Mucosa of rectum (tissue), 2 donors: ENCODE measurements around the gene HINT3.
A peak's percentile ranks its signal among the peaks of the same experiment; 100 is the strongest.
"Not testable (repeated sequence)": the region's sequence is repeated elsewhere in the genome, so short reads cannot be mapped to it uniquely, and the experiment has no call there.

ENCODE experiments used
- H3K27ac ChIP-seq, 2 donors: one replicate each; pipeline ENCODE4 v1.7.0; 2013; ENCODE audit warnings: inconsistent platforms in 2 of 2, low read depth in 2 of 2, low read length in 2 of 2
- H3K27me3 ChIP-seq, 2 donors: one replicate each; pipeline ENCODE4 v1.7.0; 2013; ENCODE audit warnings: low read length in 2 of 2; ENCODE audit not compliant: control insufficient read depth in 2 of 2, insufficient read depth in 2 of 2
- H3K36me3 ChIP-seq, 2 donors: one replicate each; pipeline ENCODE4 v1.7.0; 2013; ENCODE audit warnings: low read length in 2 of 2; ENCODE audit not compliant: control insufficient read depth in 2 of 2, insufficient read depth in 2 of 2
- H3K4me1 ChIP-seq, 2 donors: one replicate each; pipeline ENCODE4 v1.7.0; 2013; ENCODE audit warnings: low read length in 2 of 2, mild to moderate bottlenecking in 1 of 2; ENCODE audit not compliant: control insufficient read depth in 2 of 2, insufficient read depth in 2 of 2
- H3K4me3 ChIP-seq, 2 donors: one replicate each; pipeline ENCODE4 v1.7.0; 2013; ENCODE audit warnings: low read length in 2 of 2
- H3K9ac ChIP-seq, 2 donors: one replicate each; pipeline ENCODE4 v1.7.0; 2013; ENCODE audit warnings: low read length in 2 of 2, low read depth in 1 of 2, mild to moderate bottlenecking in 1 of 2
- H3K9me3 ChIP-seq, 2 donors: one replicate each; pipeline ENCODE4 v1.7.0; 2013; ENCODE audit warnings: low read length in 2 of 2; ENCODE audit not compliant: control insufficient read depth in 2 of 2
- donor health status: healthy.
- donor health status: Normal muscosa, but diverticular disease.

HINT3 gene

GRCh38 chr6:125957845-125958244, 1.3 kb downstream of the HINT3 start:
- Histone ChIP-seq H3K36me3 (peaks cover 0 to 3% of the 10 kb centered on the region in 2 donors), H3K27ac (peak overlapping the region; percentile 92 to 95)

GRCh38 chr6:125959041-125959440, 2.5 kb downstream of the HINT3 start:
- no peaks in the 10 kb centered on the region for H3K9me3 ChIP-seq
- H3K27ac ChIP-seq = no peak overlapping the region
- H3K27me3 ChIP-seq = no peaks in the 10 kb centered on the region
- peaks cover 0 to 3% of the 10 kb centered on the region in 2 donors for H3K36me3 ChIP-seq
- peaks cover 10 to 12% of the 10 kb centered on the region in 2 donors for H3K4me1 ChIP-seq
- H3K9ac ChIP-seq = no peak overlapping the region
- no peak overlapping the region for H3K4me3 ChIP-seq

More at GRCh38 chr6:125957845-125958244, 1.3 kb downstream of the HINT3 start:
- H3K4me3 ChIP-seq = peak overlapping the region; percentile 91 to 95
- H3K9me3 ChIP-seq = no peaks in the 10 kb centered on the region
- H3K4me1 ChIP-seq = peaks cover 10 to 12% of the 10 kb centered on the region in 2 donors
- peak overlapping the region in 1 of 2 donors; percentile 99 for H3K9ac ChIP-seq
- no peaks in the 10 kb centered on the region for H3K27me3 ChIP-seq

- no peaks in the 10 kb centered on the region for H3K27me3 ChIP-seq
- H3K9ac ChIP-seq = no peak overlapping the region
- H3K4me3 ChIP-seq = no peak overlapping the region
- H3K27ac ChIP-seq = no peak overlapping the region
- no peaks in the 10 kb centered on the region for H3K9me3 ChIP-seq
- peaks cover 0 to 3% of the 10 kb centered on the region in 2 donors for H3K36me3 ChIP-seq
- H3K4me1 ChIP-seq = peaks cover 8 to 11% of the 10 kb centered on the region in 2 donors
Measured at GRCh38 chr6:125961117-125961516, 4.5 kb downstream of the HINT3 start.

- Histone ChIP-seq H3K27ac (no peak overlapping the region), H3K4me3 (no peak overlapping the region), H3K27me3 (no peaks in the 10 kb centered on the region), H3K4me1 (peaks cover 4 to 6% of the 10 kb centered on the region in 2 donors), H3K9me3 (no peaks in the 10 kb centered on the region), H3K36me3 (peaks cover 5 to 6% of the 10 kb centered on the region in 2 donors), H3K9ac (no peak overlapping the region)
Measured at GRCh38 chr6:125962900-125963497, 6.4 kb downstream of the HINT3 start.

GRCh38 chr6:125963817-125964216, 7.2 kb downstream of the HINT3 start:
- Histone ChIP-seq H3K4me3 (no peak overlapping the region), H3K27me3 (no peaks in the 10 kb centered on the region), H3K4me1 (no peaks in the 10 kb centered on the region), H3K27ac (no peak overlapping the region), H3K36me3 (peaks cover 8 to 9% of the 10 kb centered on the region in 2 donors), H3K9me3 (no peaks in the 10 kb centered on the region), H3K9ac (no peak overlapping the region)

GRCh38 chr6:125966569-125966968, 10.0 kb downstream of the HINT3 start:
- H3K27ac ChIP-seq = no peak overlapping the region
- H3K9ac ChIP-seq = no peak overlapping the region
- H3K27me3 ChIP-seq = no peaks in the 10 kb centered on the region
- H3K36me3 ChIP-seq = peaks cover 8 to 9% of the 10 kb centered on the region in 2 donors
- H3K9me3 ChIP-seq = no peaks in the 10 kb centered on the region
- no peaks in the 10 kb centered on the region for H3K4me1 ChIP-seq
- H3K4me3 ChIP-seq = no peak overlapping the region

GRCh38 chr6:125968493-125968892, 11.9 kb downstream of the HINT3 start:
- Histone ChIP-seq H3K27me3 (no peaks in the 10 kb centered on the region), H3K4me1 (no peaks in the 10 kb centered on the region), H3K4me3 (no peak overlapping the region), H3K27ac (no peak overlapping the region), H3K9me3 (no peaks in the 10 kb centered on the region), H3K9ac (no peak overlapping the region), H3K36me3 (peaks cover 9 to 10% of the 10 kb centered on the region in 2 donors)

- Histone ChIP-seq H3K27me3 (no peaks in the 10 kb centered on the region), H3K4me1 (no peaks in the 10 kb centered on the region), H3K36me3 (peaks cover 13 to 15% of the 10 kb centered on the region in 2 donors), H3K9me3 (no peaks in the 10 kb centered on the region), H3K9ac (no peak overlapping the region), H3K27ac (no peak overlapping the region), H3K4me3 (no peak overlapping the region)
Measured at GRCh38 chr6:125970760-125971159, 14.2 kb downstream of the HINT3 start.

- H3K27me3 ChIP-seq, H3K9me3 ChIP-seq: not testable (repeated sequence)
- peaks cover 11 to 12% of the 10 kb centered on the region in 2 donors for H3K36me3 ChIP-seq
Measured at GRCh38 chr6:125972478-125972877, 15.9 kb downstream of the HINT3 start.

GRCh38 chr6:125974214-125974866, 17.8 kb downstream of the HINT3 start:
- Histone ChIP-seq H3K4me3 (no peak overlapping the region), H3K27me3 (no peaks in the 10 kb centered on the region), H3K36me3 (peaks cover 7 to 9% of the 10 kb centered on the region in 2 donors)

More at GRCh38 chr6:125972478-125972877, 15.9 kb downstream of the HINT3 start:
- H3K9ac ChIP-seq, H3K4me1 ChIP-seq, H3K4me3 ChIP-seq, H3K27ac ChIP-seq: not testable (repeated sequence)

More at GRCh38 chr6:125974214-125974866, 17.8 kb downstream of the HINT3 start:
- Histone ChIP-seq H3K9ac (no peak overlapping the region), H3K4me1 (no peaks in the 10 kb centered on the region), H3K9me3 (no peaks in the 10 kb centered on the region), H3K27ac (no peak overlapping the region)
